RPMI8226 (cell line): ENCODE results near the gene ABCA7.

Experiments used
- DNase-seq: peaks from one replicate; pipeline ENCODE4 v3.0.0-alpha.2; 2015

Gene ABCA7

DNA sequence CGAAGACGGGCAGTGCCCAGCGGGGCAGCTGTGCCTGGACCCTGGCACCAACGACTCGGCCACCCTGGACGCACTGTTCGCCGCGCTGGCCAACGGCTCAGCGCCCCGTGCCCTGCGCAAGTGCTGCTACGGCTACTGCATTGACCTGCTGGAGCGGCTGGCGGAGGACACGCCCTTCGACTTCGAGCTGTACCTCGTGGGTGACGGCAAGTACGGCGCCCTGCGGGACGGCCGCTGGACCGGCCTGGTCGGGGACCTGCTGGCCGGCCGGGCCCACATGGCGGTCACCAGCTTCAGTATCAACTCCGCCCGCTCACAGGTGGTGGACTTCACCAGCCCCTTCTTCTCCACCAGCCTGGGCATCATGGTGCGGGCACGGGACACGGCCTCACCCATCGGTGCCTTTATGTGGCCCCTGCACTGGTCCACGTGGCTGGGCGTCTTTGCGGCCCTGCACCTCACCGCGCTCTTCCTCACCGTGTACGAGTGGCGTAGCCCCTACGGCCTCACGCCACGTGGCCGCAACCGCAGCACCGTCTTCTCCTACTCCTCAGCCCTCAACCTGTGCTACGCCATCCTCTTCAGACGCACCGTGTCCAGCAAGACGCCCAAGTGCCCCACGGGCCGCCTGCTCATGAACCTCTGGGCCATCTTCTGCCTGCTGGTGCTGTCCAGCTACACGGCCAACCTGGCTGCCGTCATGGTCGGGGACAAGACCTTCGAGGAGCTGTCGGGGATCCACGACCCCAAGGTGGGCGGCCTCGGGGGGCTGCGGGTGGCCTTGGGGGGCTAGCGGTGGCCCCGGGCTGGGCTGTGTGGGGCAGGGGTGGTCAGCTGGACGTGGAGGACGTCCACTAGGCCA, 34.9 kb upstream of the ABCA7 start:
- no peak for DNase-seq

DNA sequence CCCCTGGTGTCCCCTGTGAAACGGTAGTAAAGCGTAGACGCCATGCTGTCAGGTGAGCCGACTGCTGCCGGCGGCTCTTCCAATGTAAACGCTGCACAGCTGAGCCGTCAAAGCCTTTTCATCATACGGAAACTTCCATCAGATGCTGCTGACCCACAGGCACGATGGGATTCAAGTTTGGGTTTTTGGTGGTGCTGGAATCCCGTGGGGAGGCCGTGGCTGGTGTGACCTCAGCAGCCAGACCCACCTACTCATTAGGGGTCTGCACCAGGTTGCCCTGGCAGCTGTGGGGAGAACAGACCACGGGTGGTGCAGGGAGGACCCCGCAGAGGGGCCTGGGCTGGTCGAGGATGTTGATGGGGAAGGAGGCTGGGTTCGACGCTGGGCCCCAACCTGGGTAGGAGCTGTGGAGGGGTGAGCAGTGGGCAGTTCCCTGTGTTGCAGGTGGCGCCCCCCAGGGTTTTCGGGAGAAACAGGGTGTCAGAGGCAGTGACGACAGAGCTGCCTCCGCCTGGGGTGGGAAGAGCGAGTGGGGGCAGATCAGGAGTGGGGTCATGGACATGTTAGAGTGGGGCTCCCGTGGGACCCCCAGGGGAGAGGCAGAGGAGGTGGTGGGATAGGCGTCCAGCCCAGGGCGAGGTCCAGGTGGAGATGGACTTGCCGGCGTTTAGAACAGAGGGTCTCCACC, 33.1 kb upstream of the ABCA7 start:
- no peak for DNase-seq

DNA sequence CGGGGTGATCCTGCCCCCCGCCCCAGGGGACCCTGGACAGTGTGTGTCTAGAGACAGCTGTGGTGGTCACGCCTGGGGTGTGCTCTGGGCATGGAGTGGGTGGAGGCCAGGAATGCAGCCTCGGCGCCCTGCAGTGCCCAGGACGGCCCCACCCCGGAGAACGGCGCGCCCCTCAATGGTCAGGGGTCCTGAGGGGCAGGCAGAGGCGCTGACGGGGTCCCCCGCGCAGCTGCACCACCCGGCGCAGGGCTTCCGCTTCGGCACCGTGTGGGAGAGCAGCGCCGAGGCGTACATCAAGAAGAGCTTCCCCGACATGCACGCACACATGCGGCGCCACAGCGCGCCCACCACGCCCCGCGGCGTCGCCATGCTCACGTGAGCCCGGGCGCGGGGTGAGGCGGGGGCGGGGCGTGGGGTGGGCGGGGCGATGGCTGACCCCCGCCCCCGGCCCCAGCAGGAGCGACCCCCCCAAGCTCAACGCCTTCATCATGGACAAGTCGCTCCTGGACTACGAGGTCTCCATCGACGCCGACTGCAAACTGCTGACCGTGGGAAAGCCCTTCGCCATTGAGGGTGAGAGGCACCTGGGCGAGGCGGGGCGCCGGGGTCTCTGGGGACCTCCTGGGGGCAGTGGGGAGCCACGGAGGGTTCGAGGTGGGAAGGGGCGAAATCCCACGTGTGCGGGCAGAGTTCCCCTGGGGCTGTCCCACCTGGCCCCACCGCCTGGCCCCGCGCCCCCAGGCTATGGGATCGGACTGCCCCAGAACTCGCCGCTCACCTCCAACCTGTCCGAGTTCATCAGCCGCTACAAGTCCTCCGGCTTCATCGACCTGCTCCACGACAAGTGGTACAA, 32.3 kb upstream of the ABCA7 start:
- DNase-seq = no peak

- DNase-seq = no peak
Measured at GRCh38 chr19:1008268-1009040, 31.5 kb upstream of the ABCA7 start.

DNA sequence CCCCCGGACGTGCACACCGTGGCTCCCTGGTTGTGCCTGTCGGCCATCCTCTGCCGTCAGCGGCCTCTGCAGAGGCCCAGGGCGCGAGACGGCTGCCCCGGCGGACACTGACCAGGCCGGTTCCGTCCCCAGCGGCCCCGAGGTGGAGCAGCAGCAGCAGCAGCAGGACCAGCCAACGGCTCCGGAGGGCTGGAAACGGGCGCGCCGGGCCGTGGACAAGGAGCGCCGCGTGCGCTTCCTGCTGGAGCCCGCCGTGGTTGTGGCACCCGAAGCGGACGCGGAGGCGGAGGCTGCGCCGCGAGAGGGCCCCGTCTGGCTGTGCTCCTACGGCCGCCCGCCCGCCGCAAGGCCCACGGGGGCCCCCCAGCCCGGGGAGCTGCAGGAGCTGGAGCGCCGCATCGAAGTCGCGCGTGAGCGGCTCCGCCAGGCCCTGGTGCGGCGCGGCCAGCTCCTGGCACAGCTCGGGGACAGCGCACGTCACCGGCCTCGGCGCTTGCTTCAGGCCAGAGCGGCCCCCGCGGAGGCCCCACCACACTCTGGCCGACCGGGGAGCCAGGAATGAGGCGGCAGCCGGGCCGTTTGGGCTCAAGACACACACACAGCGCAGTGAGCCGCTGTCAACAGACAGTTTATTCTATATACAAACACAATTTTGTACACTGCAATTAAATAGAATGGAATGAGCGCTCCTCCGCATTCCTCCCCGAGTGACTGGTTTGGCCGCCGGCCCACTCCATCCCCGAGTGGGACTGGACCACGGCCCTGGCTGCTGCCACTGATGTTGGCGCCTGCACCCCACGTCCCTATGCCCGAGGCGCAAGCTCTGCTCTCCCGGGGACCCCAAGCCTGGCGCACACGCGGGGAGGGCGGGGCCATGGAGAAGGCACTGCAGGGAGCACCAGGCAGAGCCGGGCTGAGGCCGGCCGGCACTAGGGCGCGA, 30.6 kb upstream of the ABCA7 start:
- no peak for DNase-seq

DNA sequence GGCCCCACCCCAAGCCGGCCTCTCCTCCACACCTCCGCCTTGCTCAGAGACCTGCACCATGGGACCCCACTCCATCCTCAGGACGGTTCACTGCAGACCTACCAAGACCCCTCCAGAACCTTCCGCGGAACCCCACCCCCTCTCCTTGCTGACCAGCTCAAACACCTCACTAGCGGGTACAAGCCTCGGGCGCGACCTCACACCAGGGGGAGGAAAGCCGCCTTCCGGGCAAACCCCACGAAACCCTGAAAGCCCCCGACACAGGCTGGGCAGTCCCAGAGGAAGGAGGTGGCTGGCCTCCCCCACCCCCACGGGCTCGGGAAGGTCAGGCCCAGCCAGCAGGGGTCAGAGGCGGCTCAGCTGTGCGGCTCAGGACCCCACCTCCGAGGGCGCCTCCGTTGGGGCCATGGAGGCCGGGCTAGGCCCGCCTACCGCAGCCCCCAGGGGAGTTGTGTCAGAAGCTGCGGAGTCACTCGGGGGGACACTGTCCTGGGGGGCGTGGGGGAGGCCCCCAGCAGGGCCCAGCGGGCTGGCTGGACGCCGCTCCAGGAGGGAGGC, 29.8 kb upstream of the ABCA7 start:
- no peak for DNase-seq

- DNase-seq = no peak
Measured at GRCh38 chr19:1010586-1011510, 29.1 kb upstream of the ABCA7 start.

- DNase-seq = no peak
Measured at GRCh38 chr19:1011831-1012333, 28.0 kb upstream of the ABCA7 start.

- DNase-seq = no peak
Measured at GRCh38 chr19:1012334-1012733, 27.6 kb upstream of the ABCA7 start.

DNA sequence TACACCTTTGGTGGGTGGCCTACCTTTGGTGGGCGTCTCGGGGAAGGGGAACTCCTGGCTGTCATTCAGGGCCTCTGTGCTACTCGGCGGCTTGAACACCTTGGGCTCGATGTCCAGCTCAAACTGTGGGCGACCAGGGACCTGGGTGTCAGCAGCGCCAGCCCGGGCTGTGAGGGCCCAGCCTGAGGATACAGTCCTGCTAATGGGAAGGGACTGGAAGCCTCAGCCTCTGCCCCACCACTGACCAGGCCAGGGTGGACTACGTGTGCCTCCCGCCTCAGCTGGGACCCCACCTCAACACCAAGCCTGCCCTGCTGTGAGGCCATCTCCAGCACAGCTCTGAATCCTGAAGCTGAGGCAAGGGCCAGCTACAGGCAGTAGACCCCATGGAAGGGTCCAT, 26.7 kb upstream of the ABCA7 start:
- DNase-seq = no peak

GRCh38 chr19:1014161-1015060, 25.5 kb upstream of the ABCA7 start:
- DNase-seq = no peak

DNA sequence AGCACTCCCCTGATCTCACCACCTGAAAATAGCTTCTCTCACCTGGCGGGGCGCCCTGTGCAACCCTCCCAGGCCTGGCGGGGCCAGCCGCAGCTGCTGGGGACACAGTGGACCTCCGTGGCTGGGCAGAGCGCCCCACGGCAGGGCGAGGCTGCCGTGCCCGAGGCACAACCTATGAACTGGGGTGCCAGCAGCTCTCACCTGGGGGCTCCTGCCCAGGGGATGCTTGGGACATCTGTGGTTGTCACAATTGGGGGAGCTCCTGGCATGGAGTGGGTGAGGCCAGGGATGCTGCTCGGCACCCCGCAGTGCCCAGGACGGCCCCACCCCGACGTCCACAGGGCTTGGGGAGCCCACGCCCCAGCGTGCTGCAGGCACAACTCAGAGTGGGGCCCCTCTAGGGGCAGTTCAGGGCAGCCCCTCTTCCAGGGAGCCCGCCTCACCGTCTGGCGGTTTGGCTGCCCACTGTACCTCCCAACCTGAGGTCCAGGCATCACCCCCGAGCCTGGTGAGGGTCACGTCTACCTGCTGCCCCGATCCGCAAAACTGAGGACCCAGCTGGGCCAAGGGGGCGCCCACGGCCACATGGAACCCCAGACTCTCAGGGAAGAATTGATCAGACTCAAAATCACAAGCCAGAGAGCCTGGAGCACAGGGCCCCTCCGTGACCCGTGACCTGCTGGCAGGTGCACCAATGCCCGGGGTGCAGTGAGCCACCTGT, 24.7 kb upstream of the ABCA7 start:
- no peak for DNase-seq

- no peak for DNase-seq
Measured at GRCh38 chr19:1015782-1016646, 23.9 kb upstream of the ABCA7 start.

DNA sequence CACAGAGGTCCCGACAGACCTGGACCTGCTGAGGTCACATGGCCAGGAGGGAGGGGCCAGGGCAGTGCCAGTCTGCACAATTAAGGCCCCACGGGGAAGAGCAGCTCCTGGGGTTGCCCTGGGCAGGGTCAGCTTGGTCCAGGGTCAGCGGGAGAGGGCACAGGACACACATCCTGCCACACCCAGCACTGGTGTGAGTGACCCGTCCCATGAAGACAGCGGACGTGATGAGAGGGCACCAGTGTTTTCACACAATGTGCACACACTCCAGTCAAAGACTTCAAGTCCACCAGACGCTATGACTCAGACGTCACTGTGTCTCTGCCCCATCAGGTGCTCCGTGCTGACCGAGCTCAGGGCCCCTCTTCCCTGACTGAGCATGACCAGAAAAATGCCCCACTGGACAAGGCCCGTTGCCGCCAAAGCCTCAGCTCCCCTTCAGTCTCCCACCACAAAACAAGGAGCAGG, 23.2 kb upstream of the ABCA7 start:
- DNase-seq = no peak

DNA sequence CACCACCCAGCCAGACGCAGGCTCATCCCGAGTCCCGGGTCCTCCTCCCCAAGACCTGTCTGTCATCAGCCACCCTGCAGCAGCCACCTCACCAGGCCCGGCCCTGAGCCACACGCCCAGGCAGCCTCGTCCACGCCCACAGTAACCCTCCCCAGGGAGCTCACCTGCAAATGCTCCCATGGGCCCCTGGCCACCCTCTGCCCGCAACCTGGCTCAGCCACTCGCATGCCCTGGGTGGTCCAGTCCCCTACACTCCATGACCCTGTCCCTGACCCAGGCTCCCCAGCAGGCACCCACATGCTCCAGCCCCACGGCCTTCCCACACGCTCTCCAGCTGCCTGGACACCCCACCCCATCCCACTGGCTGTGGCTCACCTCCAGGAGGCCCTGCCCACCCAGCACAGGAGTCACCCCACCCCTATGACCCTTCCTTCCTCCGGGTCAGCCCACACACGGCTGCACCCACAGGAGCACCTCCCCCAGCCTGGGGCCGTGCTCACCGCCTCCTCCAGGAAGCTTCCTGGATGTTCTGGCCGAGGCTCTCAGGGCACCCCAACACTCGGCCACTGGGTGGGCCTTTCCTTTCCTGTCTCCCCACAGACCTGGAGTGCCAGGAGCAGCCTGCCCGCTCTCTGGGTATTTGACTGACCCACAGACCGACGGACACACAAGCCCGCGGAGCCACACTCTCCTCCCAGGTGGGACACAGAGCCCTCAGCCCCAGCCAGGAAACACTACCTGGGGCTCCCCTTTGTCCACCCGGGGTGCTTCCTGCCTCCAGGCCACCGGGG, 22.6 kb upstream of the ABCA7 start:
- no peak for DNase-seq

DNA sequence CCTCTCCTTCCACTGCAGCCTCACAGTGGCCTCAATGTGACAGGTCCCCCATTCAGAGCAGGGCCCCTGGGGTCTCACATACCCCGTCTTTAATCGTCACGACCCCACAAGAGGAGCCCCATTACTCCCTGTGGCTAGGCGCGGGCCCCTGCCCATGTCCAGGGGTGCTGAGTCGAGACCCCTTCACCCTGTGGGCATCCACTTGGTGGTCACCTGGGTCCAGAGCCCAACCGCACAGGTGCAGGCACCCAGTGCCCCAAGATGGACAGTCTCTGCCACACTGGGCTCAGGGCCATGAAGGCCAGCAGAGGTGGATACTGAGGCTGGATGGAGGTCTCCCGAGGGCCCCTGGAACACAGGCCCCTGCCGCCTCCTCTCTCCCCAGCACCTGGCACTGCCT, 22.0 kb upstream of the ABCA7 start:
- DNase-seq = no peak
